IPS-18c (cell line): ENCODE results near the gene FBXO24.

Source experiments
- H3K4me3 ChIP-seq: 2 replicates; pipeline ENCODE4 v1.7.0; 2013; ENCODE audit warnings: low read depth, mild to moderate bottlenecking, low read length, moderate library complexity; ENCODE audit not compliant: insufficient read depth
- H3K9me3 ChIP-seq: one replicate; pipeline ENCODE4 v1.6.1; 2013; ENCODE audit warnings: mild to moderate bottlenecking, low read length, moderate library complexity; ENCODE audit not compliant: control insufficient read depth, insufficient read depth

FBXO24 gene

GRCh38 chr7:100580466-100581283, 5.5 kb upstream of the FBXO24 start:
- Histone ChIP-seq H3K4me3 (no peak overlapping the region), H3K9me3 (no peaks in the 10 kb centered on the region)

GRCh38 chr7:100582041-100582579, 4.0 kb upstream of the FBXO24 start:
- Histone ChIP-seq H3K4me3 (no peak overlapping the region), H3K9me3 (no peaks in the 10 kb centered on the region)

GRCh38 chr7:100582650-100583049, 3.5 kb upstream of the FBXO24 start:
- no peak overlapping the region for H3K4me3 ChIP-seq
- H3K9me3 ChIP-seq: no peaks in the 10 kb centered on the region

- 0 out of 2 replicates have a peak overlapping the region, but pooled peaks have one; percentile 24 for H3K4me3 ChIP-seq
- H3K9me3 ChIP-seq: no peaks in the 10 kb centered on the region
These were observed 2.7 kb upstream of the FBXO24 start for GRCh38 chr7:100583132-100584053.

GRCh38 chr7:100584054-100584682, 2.0 kb upstream of the FBXO24 start:
- peak overlapping the region; percentile 92 for H3K4me3 ChIP-seq
- H3K9me3 ChIP-seq: no peaks in the 10 kb centered on the region

GRCh38 chr7:100584683-100585510, 1.2 kb upstream of the FBXO24 start:
- Histone ChIP-seq H3K9me3 (no peaks in the 10 kb centered on the region), H3K4me3 (peak overlapping the region; percentile 92)

- Histone ChIP-seq H3K9me3 (no peaks in the 10 kb centered on the region), H3K4me3 (peak within 1 kb of the TSS; percentile 92)
These were observed 440 bp upstream of the FBXO24 start, which contains the start of gene LRCH4 for GRCh38 chr7:100585511-100586265. TSS of gene LRCH4 (minus strand) at chr7:100586129. CDS start at chr7:100586100, 29 bp downstream.

GRCh38 chr7:100588438-100588837, 2.3 kb downstream of the FBXO24 start:
- Histone ChIP-seq H3K4me3 (no peak overlapping the region), H3K9me3 (no peaks in the 10 kb centered on the region)

- no peaks in the 10 kb centered on the region for H3K9me3 ChIP-seq
- no peak overlapping the region; the same call in 1 of the 2 replicates for H3K4me3 ChIP-seq
These were observed 3.3 kb downstream of the FBXO24 start for GRCh38 chr7:100589341-100589947.

GRCh38 chr7:100590077-100590737, 4.1 kb downstream of the FBXO24 start:
- no peak overlapping the region; the same call in 1 of the 2 replicates for H3K4me3 ChIP-seq
- H3K9me3 ChIP-seq: no peaks in the 10 kb centered on the region

GRCh38 chr7:100591596-100591995, 5.5 kb downstream of the FBXO24 start:
- H3K9me3 ChIP-seq: no peaks in the 10 kb centered on the region

GRCh38 chr7:100595188-100595587, 9.1 kb downstream of the FBXO24 start:
- no peak overlapping the region for H3K4me3 ChIP-seq
- H3K9me3 ChIP-seq: no peaks in the 10 kb centered on the region

More at GRCh38 chr7:100591596-100591995, 5.5 kb downstream of the FBXO24 start:
- no peak overlapping the region for H3K4me3 ChIP-seq

- no peaks in the 10 kb centered on the region for H3K9me3 ChIP-seq
- H3K4me3 ChIP-seq: no peak overlapping the region
These were observed 12.3 kb downstream of the FBXO24 start for GRCh38 chr7:100598425-100598824.

- Histone ChIP-seq H3K9me3 (no peaks in the 10 kb centered on the region), H3K4me3 (no peak overlapping the region; the same call in 1 of the 2 replicates)
These were observed 14.0 kb downstream of the FBXO24 start for GRCh38 chr7:100599911-100600729.
